Brain microvascular endothelial cell (primary cell): ENCODE measurements around the gene F10.

Experiments
- DNase-seq: peaks from one replicate; pipeline ENCODE4 v3.0.0-alpha.2; 2020
- H3K27ac ChIP-seq: fragments of 250-450 bp; sonication (Bioruptor Pico); 2 replicates; pipeline ENCODE4 v1.5.1; 2020; ENCODE audit warnings: mild to moderate bottlenecking, moderate library complexity
- H3K27me3 ChIP-seq: fragments of 250-450 bp; sonication (Bioruptor Pico); replicated peaks from 2 replicates; pipeline ENCODE4 v1.5.1; 2020; ENCODE audit warnings: mild to moderate bottlenecking
- H3K36me3 ChIP-seq: fragments of 250-450 bp; sonication (Bioruptor Pico); replicated peaks from 2 replicates; pipeline ENCODE4 v1.5.1; 2020; ENCODE audit warnings: mild to moderate bottlenecking
- H3K4me3 ChIP-seq: 2 replicates; pipeline ENCODE4 v1.5.1; 2011; ENCODE audit warnings: low read depth, mild to moderate bottlenecking, control low read depth, low read length, moderate library complexity
- in situ Hi-C: cut with HindIII; loops from 2 replicates; pipeline ENCODE4 v1.10.0; 2017; ENCODE audit warnings: low sequenced_read_pairs, low pct_ligation_motif_present
- TF ChIP-seq, protein P1 (sequence below): IDR thresholded peaks from 2 replicates; pipeline ENCODE4 v1.5.1; 2011; ENCODE audit warnings: low read depth, mild to moderate bottlenecking, moderate library complexity, low read length, control low read depth, inconsistent platforms; ENCODE audit errors: missing control alignments

The F10 gene

DNA sequence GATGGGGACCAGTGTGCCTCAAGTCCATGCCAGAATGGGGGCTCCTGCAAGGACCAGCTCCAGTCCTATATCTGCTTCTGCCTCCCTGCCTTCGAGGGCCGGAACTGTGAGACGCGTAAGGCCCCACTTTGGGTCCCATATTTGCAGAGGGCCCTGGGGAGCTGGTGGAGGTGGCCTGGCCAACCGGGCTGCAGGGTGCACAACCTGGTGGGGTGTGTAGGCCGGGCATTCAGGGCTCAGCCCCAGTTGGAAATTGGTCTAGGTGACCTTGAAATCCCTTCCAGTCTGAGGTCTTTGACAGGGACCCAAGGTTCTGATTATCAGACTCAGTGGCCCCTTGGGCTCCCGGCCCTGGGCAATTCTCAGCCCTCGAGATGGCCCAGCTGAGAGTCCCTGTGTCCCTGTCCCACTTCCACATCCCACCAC, 8.7 kb upstream of the F10 start:
- Histone ChIP-seq H3K36me3 (no peaks in the 10 kb centered on the region), H3K27ac (no peak overlapping the region), H3K4me3 (no peak overlapping the region), H3K27me3 (peaks cover 20% of the 10 kb centered on the region)
- TF ChIP-seq, protein P1, sequence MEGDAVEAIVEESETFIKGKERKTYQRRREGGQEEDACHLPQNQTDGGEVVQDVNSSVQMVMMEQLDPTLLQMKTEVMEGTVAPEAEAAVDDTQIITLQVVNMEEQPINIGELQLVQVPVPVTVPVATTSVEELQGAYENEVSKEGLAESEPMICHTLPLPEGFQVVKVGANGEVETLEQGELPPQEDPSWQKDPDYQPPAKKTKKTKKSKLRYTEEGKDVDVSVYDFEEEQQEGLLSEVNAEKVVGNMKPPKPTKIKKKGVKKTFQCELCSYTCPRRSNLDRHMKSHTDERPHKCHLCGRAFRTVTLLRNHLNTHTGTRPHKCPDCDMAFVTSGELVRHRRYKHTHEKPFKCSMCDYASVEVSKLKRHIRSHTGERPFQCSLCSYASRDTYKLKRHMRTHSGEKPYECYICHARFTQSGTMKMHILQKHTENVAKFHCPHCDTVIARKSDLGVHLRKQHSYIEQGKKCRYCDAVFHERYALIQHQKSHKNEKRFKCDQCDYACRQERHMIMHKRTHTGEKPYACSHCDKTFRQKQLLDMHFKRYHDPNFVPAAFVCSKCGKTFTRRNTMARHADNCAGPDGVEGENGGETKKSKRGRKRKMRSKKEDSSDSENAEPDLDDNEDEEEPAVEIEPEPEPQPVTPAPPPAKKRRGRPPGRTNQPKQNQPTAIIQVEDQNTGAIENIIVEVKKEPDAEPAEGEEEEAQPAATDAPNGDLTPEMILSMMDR = no peak
- no peak for DNase-seq
- in situ Hi-C loops = no loop called here

DNA sequence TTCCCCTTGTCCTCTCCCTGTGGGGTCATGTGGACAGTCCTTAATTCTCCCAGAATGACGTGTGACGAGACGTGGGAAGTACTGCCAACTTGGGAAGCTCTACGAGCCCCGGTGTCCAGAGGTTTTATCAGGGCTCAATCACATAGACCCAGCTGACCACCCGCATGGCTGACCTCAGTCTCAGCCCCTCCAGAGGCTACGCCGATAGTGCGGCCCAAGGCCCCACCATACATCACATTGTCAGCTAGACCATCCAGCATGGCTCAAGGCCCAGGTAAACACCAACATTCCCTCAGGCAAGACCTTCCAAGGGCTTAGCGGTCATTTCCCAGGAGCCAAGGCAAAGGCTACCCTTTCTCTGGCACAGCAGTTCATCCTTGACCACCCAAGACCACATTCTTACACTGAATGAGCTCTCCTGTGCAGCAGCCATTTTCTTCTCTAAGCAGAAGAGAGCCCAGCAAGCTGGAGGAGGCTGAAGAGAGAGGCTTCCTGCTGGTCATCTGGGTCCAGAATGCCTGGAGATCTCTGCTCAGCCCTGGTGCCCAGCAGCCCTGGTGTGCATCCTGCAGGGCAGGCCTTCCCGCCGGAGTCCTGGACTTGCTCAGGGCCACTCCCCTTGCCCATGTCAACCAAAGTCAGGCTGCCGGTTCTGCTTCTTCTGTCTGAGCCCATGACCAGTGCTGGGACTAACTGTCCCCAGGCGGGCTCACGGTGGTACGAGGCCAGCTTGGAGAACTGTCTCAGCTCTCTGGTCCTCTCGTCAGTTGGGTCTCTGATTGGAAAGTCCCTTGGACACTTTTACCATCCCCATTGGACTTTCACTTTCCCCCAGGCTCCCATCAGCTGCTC, 7.9 kb upstream of the F10 start:
- Histone ChIP-seq H3K27ac (no peak overlapping the region), H3K36me3 (no peaks in the 10 kb centered on the region), H3K4me3 (no peak overlapping the region), H3K27me3 (peaks cover 13% of the 10 kb centered on the region)
- no peak for DNase-seq
- TF ChIP-seq, protein P1 = no peak
- in situ Hi-C loops = no loop called here

DNA sequence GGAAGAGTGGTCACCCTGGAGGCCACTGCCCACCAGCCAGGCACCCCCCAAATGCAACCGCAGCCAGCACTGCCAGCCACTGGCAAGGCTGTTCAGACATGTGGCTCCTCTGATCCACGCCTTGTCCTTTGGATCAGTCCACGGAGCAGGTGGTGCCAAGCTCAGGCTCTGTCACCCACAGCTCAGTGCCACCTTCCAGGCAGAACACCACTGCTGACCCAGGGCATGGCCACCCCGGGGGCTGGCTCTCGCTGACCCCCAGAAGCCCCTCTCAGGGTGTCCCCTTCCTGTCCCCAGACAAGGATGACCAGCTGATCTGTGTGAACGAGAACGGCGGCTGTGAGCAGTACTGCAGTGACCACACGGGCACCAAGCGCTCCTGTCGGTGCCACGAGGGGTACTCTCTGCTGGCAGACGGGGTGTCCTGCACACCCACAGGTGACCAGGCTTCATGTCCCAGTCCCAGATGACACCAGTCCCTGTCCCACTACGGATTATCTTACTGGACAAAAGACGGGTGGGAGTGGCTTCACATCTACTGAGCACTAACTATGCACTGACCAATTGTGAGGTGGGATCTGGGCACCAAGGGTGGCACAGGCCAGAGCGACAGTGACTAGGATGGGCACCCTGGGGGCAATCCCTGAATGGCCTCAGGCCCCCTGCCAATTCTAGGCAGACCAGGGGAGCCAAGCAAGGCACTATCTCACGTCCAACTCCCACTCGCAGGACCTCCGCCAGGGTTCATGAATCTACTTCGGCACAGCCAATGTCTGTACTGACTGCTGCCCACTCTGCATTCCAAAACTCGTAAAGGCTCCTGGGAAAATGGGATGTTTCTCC, 7.0 kb upstream of the F10 start:
- TF ChIP-seq, protein P1 = no peak
- Histone ChIP-seq H3K27ac (no peak overlapping the region), H3K4me3 (no peak overlapping the region), H3K27me3 (peaks cover 5% of the 10 kb centered on the region), H3K36me3 (no peaks in the 10 kb centered on the region)
- no peak for DNase-seq
- in situ Hi-C loops = no loop called here

DNA sequence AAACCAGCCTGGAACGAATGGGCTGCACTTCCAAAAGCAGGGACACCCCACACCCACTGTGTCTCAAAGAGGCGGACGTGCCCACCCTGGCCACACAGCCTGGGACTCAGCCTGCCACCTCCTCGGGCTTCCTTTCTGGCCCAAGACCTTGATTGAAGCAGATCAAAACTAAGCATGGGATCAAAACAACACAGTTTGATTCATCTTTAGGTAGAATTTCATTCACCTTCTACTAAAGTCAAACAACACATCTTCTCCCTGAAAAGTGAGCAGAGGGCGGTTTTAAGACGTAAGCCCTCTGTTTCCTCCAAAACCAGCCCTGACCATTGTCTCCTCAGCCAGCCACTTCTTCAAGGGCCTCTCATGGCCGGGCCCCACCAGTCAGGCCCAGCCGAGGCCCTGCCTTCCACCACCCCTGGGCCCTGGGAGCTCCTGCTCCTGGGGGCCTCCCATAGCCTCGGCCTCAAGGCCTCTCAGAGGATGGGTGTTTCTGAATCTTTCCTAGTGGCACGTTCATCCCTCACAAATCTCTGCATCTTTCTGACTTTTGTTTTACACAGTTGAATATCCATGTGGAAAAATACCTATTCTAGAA, 6.3 kb upstream of the F10 start:
- TF ChIP-seq, protein P1 = no peak
- DNase-seq = no peak
- Histone ChIP-seq H3K27me3 (no peaks in the 10 kb centered on the region), H3K27ac (no peak overlapping the region), H3K4me3 (no peak overlapping the region), H3K36me3 (no peaks in the 10 kb centered on the region)
- in situ Hi-C loops = no loop called here

DNA sequence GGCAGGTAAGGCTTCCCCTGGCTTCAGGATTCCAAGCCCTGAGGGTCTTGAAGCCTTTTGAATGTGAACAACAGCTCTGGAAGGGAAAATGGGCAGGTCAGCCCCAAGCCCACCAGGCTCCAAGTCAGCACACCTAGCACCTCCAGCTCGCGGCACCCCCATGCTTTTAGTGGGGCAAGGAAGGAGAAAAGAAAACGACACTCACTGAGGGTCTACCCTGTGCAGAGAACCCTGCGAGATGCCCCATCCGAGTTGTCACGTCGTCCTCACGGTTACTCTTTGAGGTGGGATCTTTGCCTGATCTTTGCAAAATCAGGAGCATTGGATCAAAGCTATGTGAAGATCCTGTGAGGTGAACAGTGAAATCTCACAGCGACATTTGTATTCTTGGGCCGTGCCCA, 5.7 kb upstream of the F10 start:
- H3K36me3 ChIP-seq = no peaks in the 10 kb centered on the region
- no peak overlapping the region for H3K4me3 ChIP-seq
- DNase-seq = no peak
- no peak overlapping the region for H3K27ac ChIP-seq
- TF ChIP-seq, protein P1 = no peak
- H3K27me3 ChIP-seq = no peaks in the 10 kb centered on the region
- in situ Hi-C loops = no loop called here
